DOHH2 (cell line): ENCODE results near the gene CXXC5.

Experiments
- CTCF ChIP-seq: fragments of 200-600 bp; sonication (generic); IDR thresholded peaks from one replicate; pipeline ENCODE4 v1.5.1; 2014; ENCODE audit warnings: antibody characterized with exemption, mild to moderate bottlenecking, low read depth, low read length; ENCODE audit not compliant: poor library complexity, severe bottlenecking
- EZH2phosphoT487 ChIP-seq: fragments of 200-600 bp; sonication (generic); IDR thresholded peaks from 2 replicates; pipeline ENCODE4 v1.6.1; 2017; ENCODE audit warnings: borderline replicate concordance, mild to moderate bottlenecking, antibody characterized with exemption, low read length, moderate library complexity, mixed read lengths

- TF ChIP-seq CTCF (no peak), EZH2phosphoT487 (no peak)
Measured at GRCh38 chr5:139665626-139666025, 17.5 kb downstream of the CXXC5 start.
